ENCODE data around the gene KY. TPM values are rescaled to one million over a fixed set of nuclear protein-coding genes. Genes with fewer than 3 reads are reported as not detected.

The KY gene
- total and polyA plus RNA-seq, 10 of the 15 experiments (the other 5 are each of a cell fraction or from before 2014, with no cell fraction given): 0.04 to 0.11 TPM; not detected in 8

- Histone ChIP-seq H3K4me2 (ENCODE audit: control insufficient read depth, insufficient read depth) (no peak overlapping the region), H3K27ac (ENCODE audit: control insufficient read depth, insufficient read depth) (no peak overlapping the region), H4K20me1 (ENCODE audit: control insufficient read depth, insufficient read depth) (no peaks in the 10 kb centered on the region), H3K9ac (ENCODE audit: control insufficient read depth, insufficient read depth, low read length) (no peak overlapping the region), H3K36me3 (ENCODE audit: control insufficient read depth in 2 of 2, insufficient read depth in 2 of 2, low read length in 1 of 2) (no peaks in the 10 kb centered on the region), H3K27me3 (replicated peaks in 1 of 2; ENCODE audit: control insufficient read depth in 2 of 2, insufficient read depth in 2 of 2, low read length in 1 of 2) (no peaks in the 10 kb centered on the region; a peak in 1 of 4 replicates), H3K4me3 (no peak overlapping the region), H3K4me1 (ENCODE audit: control insufficient read depth, insufficient read depth, low read length) (no peaks in the 10 kb centered on the region), H2AFZ (ENCODE audit: control insufficient read depth, low read depth, low read length) (no peak overlapping the region), H3K79me2 (ENCODE audit: control insufficient read depth, insufficient read depth, low read length) (no peaks in the 10 kb centered on the region), H3K9me3 (replicated peaks; ENCODE audit: control insufficient read depth, insufficient read depth, low read length) (no peaks in the 10 kb centered on the region)
- ChIA-PET POLR2A (no interaction called here), RAD21 (ENCODE audit: unreplicated experiment) (interaction anchor here (1.5 kb wide), 1 partner anchor 35 kb away, joined by 3 read pairs; no protein-coding TSS in a partner anchor), SMC1A (ENCODE audit: uncharacterized antibody, unreplicated experiment) (no interaction called here), CTCF (interaction anchor here (0.7 kb wide), 1 partner anchor 867 kb away, joined by 3 read pairs; no protein-coding TSS in a partner anchor)
- FAIRE-seq (no peak), ATAC-seq (no peak), DNase-seq (ENCODE audit: low read depth, low spot score) (no peak)
- BruUV-seq (replicated peaks): no TSS peak
- WGBS (ENCODE audit: insufficient coverage, insufficient replicate concordance, low lambda C conversion rate, missing lambda C conversion rate): 25% methylated on average over 1 of the region's 1 CpG
- intact Hi-C loops (cut with micrococcal nuclease; ENCODE audit: unreplicated experiment) (no loop called here), in situ Hi-C loops (cut with MboI) (no loop called here)
- TF ChIP-seq RCOR1 (conservative IDR thresholded peaks at IDR 0.05; ENCODE audit: low read depth, low read length) (no peak), SIX5 (IDR thresholded peaks at IDR 0.05; ENCODE audit: low read depth, low read length, severe bottlenecking) (no peak), ATF7 (IDR thresholded peaks at IDR 0.05; ENCODE audit: low read depth) (no peak), ZNF592 (IDR thresholded peaks at IDR 0.05) (no peak), LARP7 (IDR thresholded peaks at IDR 0.05) (no peak), BRCA1 (IDR thresholded peaks at IDR 0.05; ENCODE audit: low read depth, low read length) (no peak), ATF3 (IDR thresholded peaks at IDR 0.05; ENCODE audit: borderline replicate concordance, extremely low read depth, low read depth, low read length) (no peak), PML (IDR thresholded peaks at IDR 0.05; ENCODE audit: low read length) (no peak), RAD21 (IDR thresholded peaks at IDR 0.05; ENCODE audit: insufficient read depth, low read depth, low read length) (no peak), NFIC (IDR thresholded peaks at IDR 0.05; ENCODE audit: low read depth, low read length) (no peak), ZBTB40 (IDR thresholded peaks at IDR 0.05; ENCODE audit: borderline replicate concordance) (no peak), CEBPZ (IDR thresholded peaks at IDR 0.05; ENCODE audit: low read depth, low read length) (no peak), SREBF2 (IDR thresholded peaks at IDR 0.05; ENCODE audit: low read length) (no peak)
These were observed 14.4 kb downstream of the KY start for GRCh38 chr3:134636406-134636805.
